HL-60 (cell line): ENCODE measurements around the gene MET.
"Not testable (repeated sequence)": the region's sequence is repeated elsewhere in the genome, so short reads cannot be mapped to it uniquely, and the experiment has no call there.

ENCODE experiments used
- POLR2AphosphoS5 ChIP-seq: IDR thresholded peaks from 2 replicates; pipeline ENCODE4 v1.6.1; 2012; ENCODE audit warnings: low read depth
- REST ChIP-seq: IDR thresholded peaks from 2 replicates; pipeline ENCODE4 v1.6.1; 2012; ENCODE audit warnings: low read depth; ENCODE audit not compliant: insufficient replicate concordance

GRCh38 chr7:116743835-116744234 is 71.8 kb downstream of the MET start:
- TF ChIP-seq REST, POLR2AphosphoS5: not testable (repeated sequence)
